NT2/D1 (cell line): ENCODE results near the gene SPEN.

ENCODE experiments used
- SUZ12 ChIP-seq: IDR thresholded peaks from 2 replicates; pipeline ENCODE4 v1.6.1; 2011; ENCODE audit not compliant: insufficient read length, insufficient read depth; ENCODE audit errors: extremely low read depth
- YY1 ChIP-seq: IDR thresholded peaks from 2 replicates; pipeline ENCODE4 v1.6.1; 2011; ENCODE audit not compliant: insufficient read length, insufficient read depth

GRCh38 chr1:15825800-15826199 is 21.7 kb upstream of the SPEN start:
- no peak for TF ChIP-seq YY1
- TF ChIP-seq SUZ12, result no peak
